ENCODE data around the gene B4GALNT2. TPM values are rescaled to one million over a fixed set of nuclear protein-coding genes. Genes with fewer than 3 reads are reported as not detected.
"Not testable (repeated sequence)": the region's sequence is repeated elsewhere in the genome, so short reads cannot be mapped to it uniquely, and the experiment has no call there.

The B4GALNT2 gene
- total RNA-seq, 1 experiment from 2014 or later, result not detected

DNA sequence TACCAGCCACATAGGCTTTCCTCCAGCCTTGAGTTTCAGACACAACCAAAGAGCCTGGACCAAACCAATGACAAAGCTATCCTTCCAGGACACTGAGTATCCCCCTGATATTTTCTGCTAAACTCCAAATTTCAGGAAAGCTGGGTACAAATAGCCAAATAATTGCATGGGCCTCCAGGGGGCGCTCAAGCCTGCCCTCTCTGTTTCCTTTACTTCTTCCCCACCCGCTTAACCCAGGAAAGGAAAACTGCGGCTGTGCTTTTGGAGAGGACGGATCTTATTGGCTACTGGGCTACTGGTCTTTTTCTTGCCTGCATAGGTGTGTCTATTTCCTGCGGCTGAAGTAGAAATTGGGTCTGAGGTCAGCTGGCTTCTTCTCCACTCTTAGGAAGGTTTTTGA lies 47.7 kb downstream of the B4GALNT2 start:
- DNase-seq (ENCODE audit: low read depth), result peak; percentile 61

GRCh38 chr17:49180998-49181635 lies 48.5 kb downstream of the B4GALNT2 start:
- no peak for DNase-seq (ENCODE audit: low read depth)

- DNase-seq (ENCODE audit: low read depth), result no peak
Measured at GRCh38 chr17:49183341-49183740, 50.8 kb downstream of the B4GALNT2 start.

GRCh38 chr17:49183801-49184200 lies 51.2 kb downstream of the B4GALNT2 start:
- no peak for DNase-seq (ENCODE audit: low read depth)

GRCh38 chr17:49184522-49184921 lies 52.0 kb downstream of the B4GALNT2 start:
- DNase-seq (ENCODE audit: low read depth), result not testable (repeated sequence)

GRCh38 chr17:49185381-49185780 lies 52.8 kb downstream of the B4GALNT2 start:
- not testable (repeated sequence) for DNase-seq (ENCODE audit: low read depth)

DNA sequence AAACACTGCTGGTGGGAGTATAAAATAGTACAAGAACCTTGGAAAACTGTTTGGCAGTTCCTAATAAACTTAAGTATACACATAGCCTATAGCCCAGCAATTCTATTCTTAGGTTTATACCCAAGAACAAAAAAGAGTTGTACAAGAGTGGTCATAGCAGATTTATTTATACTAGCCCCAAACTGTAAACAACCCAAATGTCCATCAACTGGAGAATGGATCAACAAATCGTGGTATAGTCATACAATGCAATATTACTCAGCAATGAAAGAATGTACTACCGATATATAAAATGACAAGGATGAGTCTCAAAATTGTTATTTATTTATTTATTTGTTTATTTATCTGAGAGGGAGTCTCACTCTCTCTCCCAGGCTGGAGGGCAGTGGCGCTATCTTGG lies 54.7 kb downstream of the B4GALNT2 start:
- no peak for DNase-seq (ENCODE audit: low read depth)

GRCh38 chr17:49190932-49191331 lies 58.4 kb downstream of the B4GALNT2 start:
- no peak for DNase-seq (ENCODE audit: low read depth)

DNA sequence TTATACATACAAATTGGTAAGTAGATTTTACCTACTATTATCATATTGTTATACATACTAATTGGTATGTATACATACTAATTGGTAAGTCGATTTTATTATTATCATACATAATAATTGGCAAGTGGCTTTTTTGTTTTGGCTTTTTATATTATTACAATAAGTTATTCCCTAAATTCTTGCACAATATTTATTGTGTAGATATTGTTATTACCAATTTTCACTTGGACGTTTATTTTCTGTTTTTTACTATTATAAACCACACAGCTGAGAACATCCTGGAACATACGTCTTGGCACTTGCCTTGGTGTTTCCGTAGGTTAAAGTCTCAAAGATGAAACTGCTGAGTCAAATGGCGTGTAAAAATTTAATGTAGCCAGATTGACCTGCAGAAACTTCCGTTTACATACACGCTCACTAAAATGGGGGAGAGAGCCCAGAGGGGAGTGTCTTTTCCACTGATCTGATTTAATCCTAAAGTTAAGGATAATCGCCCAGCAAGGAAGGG lies 58.9 kb downstream of the B4GALNT2 start:
- no peak for DNase-seq (ENCODE audit: low read depth)

GRCh38 chr17:49191917-49192741 lies 59.6 kb downstream of the B4GALNT2 start:
- peak; percentile 90 for DNase-seq (ENCODE audit: low read depth)

DNA sequence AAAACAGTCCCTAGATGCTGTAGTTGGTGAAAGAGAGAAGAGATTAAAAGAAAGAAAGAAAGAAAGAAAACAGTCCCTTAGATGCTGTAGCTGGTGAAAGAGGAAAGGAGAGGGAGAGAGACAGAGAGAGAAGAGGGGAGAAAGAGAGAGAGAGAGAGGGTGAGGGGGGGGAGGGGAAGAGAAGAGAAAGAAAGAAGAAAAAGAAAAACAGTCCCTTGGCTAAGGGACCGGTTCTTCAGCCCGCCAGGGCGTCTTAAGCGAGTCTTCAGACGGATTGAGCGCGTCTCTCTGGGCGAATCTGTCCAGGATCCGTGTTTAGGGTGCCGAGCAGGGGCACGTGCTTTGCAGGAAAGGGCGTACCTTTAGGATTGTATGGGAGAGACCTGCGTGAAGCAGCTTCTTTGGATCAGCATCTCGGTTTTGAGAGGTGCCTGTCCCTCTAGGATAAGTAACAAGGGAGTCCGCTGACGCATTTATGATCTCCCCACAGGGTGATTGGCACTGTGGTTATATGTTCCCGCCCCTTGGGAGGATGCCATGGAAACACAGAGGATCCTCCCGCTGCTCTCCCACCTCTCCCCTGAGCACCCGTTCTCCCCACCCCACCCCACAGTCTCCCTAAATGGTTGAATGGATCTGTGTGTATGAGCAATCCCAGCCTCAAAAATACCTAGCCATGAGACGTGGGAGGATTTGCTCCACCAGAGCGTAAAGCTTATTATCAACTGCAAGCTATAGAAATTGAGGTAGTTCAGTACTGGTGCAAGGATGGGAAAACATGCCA lies 61.1 kb downstream of the B4GALNT2 start:
- DNase-seq (ENCODE audit: low read depth), result peak; percentile 66

DNA sequence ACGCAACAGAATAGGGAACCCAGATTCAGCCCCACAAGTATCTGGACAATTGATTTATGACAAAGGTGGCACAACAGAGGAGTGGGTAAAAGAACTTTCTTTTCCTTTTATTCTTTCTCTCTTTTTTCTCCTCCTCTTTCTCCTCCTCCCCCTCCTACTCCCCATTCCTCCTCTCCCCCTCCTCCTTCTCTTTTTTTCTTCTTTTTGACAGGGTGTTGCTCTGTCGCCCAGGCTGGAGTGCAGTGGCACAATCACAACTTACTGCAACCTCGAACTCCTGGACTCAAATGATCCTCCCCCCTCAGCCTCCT lies 61.7 kb downstream of the B4GALNT2 start:
- no peak for DNase-seq (ENCODE audit: low read depth)

DNA sequence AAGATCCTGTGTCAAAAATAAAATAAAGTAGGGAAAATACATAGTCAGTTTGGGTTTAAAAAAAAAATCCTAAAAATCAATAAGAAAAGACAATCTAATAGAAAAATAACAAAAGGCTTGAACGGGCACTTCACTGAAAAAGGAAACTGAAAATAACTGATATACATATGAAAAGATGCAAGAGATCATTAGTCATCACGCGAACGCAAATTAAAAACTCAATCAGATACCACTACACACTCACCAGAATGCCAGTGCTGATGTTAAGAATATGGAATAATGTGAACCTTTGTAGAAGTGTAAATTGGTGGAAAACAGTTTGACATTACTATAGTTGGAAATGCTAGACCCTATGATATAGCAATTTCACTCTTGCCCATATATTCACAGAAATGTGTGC lies 63.2 kb downstream of the B4GALNT2 start:
- no peak for DNase-seq (ENCODE audit: low read depth)

DNA sequence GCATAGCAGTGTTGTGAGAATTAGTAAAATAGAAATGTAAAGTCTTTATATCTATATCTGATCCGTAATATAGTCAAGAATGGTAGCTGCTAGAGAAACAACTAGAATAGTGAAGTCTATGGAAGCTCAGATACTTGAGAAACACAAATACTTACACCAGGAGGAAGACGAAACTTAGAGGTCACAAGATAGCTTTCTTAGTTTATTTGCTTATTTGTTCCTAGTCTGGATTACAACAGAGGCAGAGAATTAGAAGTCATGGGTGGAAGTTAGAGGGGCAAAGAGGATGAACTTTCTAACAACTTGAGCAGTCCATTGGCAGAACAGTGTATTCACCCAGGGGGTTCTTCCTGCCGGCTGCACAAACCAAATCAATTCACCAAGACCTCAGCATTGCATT lies 64.0 kb downstream of the B4GALNT2 start:
- DNase-seq (ENCODE audit: low read depth), result no peak

DNA sequence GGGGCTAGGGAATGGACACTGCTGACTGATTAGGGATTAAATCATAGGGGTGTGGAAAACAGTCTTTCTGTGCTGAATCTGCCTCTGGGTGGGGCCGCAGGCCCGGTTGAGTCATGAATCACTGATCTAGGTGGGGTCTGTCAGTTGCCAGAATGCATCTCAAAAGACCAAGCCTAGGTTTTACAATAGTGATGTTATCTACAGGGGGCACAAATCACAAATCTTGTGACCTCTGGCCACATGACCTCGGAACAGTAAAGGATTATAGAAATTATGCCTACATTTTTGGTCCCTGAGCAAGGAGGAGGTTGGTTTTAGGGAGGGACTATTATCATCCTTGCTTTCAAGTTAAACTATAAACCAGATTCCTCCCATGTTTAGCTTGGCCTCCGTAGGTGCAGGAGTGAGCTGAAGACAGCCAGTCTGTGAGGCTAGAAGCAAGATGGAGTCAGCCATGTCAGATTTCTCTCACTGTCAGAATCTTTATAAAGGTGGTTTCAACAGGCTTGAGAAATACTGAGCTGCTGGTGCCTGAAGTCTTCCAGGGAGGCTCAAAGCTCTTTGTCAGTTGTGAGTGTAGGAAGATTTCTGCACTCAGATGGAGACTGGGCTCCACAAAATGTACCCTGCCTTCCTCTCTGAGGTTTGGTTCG lies 64.9 kb downstream of the B4GALNT2 start:
- DNase-seq (ENCODE audit: low read depth), result peak; percentile 53

DNA sequence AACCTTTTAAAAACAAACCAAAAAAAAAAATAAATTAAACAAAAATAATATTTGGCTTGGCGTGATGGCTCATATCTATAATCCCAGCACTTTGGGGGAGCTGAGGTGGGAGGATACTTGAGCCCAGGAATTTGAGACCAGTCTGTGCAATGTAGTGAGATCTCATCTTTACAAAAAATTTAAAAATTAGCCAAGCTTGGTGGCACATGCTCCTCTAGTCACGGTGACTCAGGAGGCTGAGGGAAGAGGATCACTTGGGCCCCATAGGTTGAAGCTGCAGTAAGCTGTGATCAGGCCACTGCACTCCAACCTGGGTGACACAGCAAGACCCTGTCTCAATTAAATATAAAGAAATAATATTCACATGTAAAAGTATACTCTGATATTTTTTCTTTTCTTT lies 65.6 kb downstream of the B4GALNT2 start:
- DNase-seq (ENCODE audit: low read depth), result no peak

- DNase-seq (ENCODE audit: low read depth), result no peak
Measured at GRCh38 chr17:49200423-49201083, 68.0 kb downstream of the B4GALNT2 start.

- peak; percentile 84 for DNase-seq (ENCODE audit: low read depth)
Measured at GRCh38 chr17:49201481-49201927, 68.9 kb downstream of the B4GALNT2 start.

GRCh38 chr17:49203796-49204195 lies 71.2 kb downstream of the B4GALNT2 start:
- no peak for DNase-seq (ENCODE audit: low read depth)

DNA sequence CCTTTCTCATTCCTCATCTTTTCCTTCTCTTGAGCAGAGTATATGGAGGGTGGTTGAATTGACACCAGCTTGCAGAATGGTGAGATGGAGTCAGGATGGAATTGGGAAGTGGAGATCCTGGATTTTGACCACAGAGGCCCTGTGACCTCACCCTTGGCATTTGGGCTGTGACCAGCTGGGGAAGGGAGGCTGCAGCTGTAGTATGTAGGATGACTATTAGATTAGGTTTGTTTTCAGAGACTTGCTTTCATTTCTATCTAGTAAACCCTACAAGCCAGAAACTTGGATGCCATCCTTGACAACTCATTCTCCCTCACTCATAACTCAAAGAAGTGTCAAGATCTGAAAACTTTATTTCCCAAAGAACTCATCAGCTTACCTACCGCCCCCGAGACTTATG lies 71.9 kb downstream of the B4GALNT2 start:
- DNase-seq (ENCODE audit: low read depth), result no peak

- peak; percentile 76 for DNase-seq (ENCODE audit: low read depth)
Measured at GRCh38 chr17:49209061-49209571, 76.5 kb downstream of the B4GALNT2 start.
